ENCODE measurements around the gene SCT.
A peak's percentile ranks its signal among the peaks of the same experiment; 100 is the strongest.
"Not testable (repeated sequence)": the region's sequence is repeated elsewhere in the genome, so short reads cannot be mapped to it uniquely, and the experiment has no call there.

Gene SCT, protein sequence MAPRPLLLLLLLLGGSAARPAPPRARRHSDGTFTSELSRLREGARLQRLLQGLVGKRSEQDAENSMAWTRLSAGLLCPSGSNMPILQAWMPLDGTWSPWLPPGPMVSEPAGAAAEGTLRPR

DNA sequence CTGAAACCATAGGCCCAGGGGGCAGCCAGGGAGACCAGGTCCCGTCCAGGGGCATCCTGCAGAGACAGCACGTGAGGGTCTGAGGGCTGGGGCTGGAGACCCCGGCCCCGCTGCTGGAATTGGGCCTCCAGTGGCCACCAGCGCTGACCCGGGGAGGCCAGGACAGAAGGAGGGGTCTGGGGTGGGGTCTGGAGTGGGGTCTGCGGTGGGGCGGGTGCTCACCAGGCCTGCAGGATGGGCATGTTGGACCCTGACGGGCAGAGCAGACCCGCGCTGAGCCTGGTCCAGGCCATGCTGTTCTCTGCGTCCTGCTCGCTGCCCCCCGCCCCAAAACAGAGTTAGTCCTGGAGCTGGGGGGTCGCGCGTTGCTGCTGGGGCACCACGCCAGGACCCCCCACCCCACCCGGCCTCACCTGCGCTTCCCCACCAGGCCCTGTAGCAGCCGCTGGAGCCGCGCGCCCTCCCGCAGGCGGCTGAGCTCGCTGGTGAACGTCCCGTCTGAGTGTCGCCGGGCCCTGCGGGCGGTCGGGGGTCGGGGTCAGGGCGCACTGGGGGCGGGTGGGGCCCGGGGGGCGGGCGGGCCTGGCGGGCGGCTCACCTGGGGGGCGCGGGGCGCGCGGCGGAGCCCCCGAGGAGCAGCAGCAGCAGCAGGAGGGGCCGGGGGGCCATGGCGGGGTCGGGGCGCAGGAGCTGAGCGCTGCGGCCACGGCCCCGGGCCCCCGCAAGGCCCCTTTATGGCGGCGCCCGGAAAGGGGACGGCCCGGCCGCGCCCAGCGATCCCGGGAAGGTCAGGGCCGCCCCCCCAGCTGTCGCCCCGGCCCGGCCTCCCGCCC, at the start of gene SCT:
Gene SCT (minus strand): TSS at position 707 of the 833 bp plus-strand sequence. CDS start 38 bp downstream, at position 669.
- DNase-seq = no peak

DNA sequence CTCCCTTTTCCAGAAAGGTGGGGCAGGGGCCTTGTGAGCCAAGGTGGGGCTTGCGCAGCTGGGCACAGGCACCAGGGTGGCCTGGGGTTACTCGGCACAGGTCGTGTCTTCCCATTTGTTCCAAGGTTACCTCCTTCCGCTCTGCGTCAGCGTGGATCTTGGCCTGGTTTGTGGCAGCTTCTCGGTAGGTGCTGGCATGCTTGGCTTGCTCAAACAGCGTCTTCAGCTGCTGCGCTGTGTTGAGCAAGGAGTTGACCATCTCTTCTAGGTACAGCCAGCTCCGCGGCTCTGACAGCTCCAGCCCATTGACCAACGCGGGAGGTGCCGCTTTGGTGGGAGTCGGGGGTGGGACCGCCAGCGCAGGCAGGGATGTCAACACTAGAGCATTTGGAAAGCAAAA, 47.4 kb upstream of the SCT start:
- no peak for DNase-seq

DNA sequence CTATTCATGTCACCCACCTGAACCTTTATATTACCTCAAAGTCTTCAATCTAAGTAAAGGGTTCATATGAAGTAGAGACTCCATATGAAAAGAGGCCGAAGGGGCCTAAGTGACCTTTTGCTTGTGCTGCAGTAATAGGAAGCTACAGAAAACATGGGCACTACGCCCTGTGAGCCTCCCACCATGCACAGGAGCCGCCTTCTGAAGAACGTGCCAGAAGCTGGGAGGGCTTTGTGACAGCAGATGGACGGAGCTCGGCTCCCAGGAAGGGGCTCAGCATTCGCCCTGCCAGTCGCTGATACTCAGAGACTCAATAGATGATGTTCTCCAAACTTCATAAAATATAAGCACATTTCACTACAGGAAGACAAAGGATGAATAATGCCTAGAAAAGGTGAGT, 46.9 kb upstream of the SCT start:
- no peak for DNase-seq

DNA sequence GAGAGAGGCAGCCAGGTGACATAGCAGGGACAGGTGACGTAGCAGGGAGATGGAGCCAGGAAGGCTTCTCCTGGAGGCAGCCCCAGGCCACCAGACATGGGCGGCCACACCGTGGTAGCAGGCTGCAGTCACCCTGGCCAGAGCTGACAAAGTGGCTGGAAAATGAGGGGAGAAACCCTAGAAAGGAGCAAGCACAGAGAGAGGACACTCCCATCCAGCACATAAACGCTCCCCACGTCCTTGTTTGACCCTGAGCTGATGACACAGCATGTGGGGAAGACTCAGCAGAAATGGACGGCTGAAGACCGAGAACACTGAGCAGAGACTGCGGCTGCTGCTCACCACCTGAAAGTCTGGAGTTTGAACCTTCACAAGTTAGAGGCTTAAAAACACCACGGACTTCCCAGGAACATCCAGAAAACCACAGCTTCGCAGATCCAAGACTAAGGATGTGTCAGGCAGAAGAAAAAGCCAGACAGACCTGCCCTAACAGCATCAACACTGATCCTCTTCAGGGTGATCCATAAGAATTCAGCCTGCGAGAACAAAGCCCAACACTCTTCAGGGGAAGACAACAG, 38.8 kb upstream of the SCT start:
- no peak for DNase-seq

DNA sequence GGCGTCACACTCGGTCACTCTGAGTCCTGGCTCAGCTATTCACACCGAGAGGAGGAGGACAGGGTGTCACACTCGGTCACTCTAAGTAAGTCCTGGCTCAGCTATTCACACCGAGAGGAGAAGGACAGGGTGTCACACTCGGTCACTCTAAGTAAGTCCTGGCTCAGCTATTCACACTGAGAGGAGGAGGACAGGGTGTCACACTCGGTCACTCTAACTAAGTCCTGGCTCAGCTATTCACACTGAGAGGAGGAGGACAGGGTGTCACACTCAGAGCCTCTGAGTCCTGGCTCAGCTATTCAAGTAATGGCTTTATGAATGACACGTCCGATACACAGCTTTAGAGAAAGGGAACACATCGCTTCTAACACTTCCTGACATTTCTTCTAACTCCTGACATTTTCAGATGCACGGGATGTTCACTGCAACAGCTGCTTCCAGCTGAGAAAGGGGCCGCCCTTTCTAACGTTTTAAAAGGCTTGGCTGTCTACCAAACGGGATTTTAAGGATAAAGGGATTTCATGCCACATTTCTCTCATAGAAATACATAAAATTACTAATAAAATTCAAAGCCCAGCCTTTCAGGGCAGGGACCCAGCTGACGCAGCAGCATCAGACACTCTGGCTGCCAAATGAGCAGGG, 38.2 kb upstream of the SCT start:
- DNase-seq = no peak

DNA sequence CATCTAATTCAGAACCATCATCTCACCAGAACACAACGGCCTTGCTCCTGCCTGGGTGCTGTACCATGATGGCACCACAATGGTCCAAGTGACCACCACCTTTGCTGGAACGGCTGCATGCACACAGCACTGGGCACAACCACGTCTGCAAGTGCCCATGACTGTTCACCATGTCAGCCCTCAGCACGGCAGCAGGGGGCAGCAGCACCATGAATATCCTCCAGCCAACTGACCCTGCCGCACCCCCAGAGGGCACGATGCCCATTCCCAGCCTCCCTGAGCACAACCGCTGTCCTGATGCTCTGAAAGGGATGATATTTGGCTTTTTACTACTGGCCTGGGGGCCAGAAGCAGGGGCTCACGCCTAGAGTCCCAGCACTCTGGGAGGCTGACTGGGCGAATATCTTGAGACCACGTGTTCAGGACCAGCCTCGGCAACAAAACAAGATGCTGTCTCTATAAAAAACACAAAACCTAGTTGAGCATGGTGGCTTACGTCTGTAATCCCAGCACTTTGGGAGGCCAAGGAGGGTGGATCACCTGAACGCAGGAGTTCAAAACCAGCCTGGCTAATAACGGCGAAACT, 35.8 kb upstream of the SCT start:
- peak; percentile 60 for DNase-seq

DNA sequence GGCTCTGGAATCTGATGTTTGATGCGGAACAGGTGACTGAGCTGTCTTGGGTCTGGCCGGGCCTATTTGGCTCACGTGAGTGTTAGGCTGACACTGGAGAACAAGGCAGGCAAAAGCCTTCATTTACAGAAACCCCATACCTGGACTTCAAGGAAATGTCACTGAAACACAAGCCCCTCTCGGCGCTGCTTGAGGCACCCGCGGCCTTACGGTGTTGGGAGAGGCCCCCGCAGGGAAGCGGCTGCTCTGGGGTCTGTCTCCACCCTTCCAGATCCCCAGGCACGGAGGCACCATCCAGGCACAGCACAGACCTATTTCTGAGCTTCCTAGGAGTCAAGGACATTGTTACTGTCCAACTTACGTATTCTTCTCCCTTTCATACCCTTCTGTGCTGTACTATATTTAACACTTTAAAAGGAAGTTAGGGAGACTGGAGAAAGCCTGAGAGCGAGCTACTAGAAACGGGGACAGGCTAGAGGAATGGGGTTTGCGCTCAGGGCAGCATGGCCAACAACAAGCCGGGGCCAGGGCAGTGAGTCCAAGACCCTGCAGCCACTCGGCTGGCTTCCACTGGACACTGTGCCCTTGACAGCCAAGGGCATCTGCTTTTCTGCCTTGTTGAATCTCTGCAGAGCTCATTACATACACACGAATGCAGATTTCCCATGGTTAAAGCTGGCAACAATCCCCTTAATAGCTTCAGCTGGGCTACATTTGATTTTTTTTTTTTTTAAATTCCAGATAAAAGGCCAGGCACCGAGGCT, 33.9 kb upstream of the SCT start:
- no peak for DNase-seq

DNA sequence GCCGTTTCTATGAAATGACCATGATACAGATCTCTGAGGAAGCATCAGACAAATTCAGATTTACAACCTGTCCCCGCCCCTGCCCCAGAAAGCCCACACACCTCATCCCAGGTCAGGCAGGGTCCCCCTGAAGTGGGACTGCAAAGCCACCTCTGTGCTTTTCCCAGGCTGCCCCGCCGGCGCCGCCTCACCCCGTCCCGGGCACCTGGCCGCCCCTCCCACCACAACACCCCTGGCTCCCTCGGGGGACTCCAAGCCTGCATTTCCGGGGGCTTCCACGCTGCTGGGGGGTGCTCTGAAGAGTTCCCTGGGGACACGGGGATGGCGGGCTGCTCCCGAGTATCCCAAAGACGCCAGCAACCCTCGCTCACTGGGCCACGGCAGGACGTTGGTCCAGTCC, 33.3 kb upstream of the SCT start:
- no peak for DNase-seq

DNA sequence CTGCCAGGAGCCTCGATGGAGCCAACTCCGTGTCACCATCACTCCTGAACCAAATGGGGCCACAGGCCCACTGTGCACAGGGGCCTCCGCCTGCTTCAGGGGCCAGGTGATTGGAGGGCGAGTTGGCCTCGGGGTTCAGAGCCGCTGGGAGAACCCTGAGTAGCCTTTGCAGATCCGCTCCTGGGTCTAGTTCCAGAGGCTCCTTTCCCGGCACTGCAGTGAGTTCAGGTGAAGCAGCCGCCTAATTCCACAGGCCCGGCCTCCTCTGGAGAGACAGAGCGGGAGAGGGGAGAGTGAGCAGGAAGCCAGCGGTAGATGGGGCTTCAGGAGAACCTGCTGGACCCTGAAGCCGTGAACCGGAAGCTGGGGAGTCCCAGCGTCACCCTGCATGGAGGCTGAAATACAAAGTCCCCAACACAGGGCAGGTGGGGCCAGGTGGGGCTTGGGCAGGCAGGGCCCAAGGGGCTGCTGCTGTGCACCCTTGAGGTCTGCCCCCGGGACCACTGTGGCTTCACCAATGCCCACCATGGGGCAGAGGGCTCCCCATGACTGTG, 32.6 kb upstream of the SCT start:
- no peak for DNase-seq

DNA sequence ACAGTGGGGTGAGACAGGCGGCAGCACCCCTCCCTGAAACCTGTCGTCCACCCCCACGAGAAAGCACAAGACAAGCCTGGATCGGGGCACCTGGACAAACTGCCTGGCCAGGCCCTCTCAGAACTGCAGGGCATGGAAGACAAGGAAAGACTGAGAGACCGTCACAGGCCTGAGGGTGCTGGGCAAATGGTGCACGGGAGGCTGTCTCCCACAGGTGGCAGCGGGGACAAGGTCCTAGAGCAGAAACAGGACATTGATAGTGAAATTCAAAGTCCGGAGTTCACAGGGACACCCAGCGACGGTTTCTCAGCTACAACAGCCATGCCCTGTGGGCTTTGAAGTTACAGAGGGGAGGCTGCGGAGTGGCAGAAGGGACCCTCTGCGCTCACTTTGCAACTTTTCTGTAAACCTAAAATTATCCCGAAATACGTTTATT, 30.7 kb upstream of the SCT start:
- no peak for DNase-seq

DNA sequence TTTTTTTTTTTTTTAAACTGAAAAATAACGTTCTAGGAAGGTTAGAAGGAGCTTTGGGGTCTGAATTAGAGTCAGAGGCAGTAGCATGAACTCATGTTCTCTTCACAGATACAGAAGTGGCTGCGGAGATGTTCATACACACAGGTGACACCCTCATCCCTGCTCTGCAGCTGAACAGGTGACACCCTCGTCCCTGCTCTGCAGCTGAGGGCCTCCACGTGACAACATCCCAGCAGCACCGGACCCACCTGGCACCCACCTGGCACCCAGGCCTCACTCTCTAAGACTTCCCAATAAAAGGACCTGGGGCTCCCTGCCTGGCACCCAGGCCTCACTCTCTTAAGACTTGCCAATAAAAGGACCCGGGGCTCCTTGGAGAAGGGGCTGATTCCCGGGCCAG, 29.9 kb upstream of the SCT start:
- DNase-seq = no peak

DNA sequence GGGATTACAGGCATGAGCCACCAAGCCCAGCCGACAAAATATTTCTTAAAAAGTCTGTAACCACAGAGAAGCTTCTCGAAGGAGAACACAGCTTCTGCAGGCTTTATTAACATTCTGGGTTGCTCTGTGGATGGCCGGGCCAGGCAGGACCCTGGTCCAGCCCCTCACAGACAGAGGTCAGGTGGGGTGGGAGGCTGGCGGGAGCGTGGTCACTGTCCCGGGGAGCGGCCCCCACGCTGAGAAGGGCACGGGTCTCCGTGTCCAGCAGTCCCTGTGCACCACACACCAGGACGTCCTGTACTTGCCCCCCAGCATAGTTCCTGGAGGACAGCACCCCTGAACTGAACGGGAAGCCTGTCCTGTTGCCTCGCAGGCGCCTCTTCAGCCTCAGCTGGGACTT, 29.4 kb upstream of the SCT start:
- DNase-seq = no peak

DNA sequence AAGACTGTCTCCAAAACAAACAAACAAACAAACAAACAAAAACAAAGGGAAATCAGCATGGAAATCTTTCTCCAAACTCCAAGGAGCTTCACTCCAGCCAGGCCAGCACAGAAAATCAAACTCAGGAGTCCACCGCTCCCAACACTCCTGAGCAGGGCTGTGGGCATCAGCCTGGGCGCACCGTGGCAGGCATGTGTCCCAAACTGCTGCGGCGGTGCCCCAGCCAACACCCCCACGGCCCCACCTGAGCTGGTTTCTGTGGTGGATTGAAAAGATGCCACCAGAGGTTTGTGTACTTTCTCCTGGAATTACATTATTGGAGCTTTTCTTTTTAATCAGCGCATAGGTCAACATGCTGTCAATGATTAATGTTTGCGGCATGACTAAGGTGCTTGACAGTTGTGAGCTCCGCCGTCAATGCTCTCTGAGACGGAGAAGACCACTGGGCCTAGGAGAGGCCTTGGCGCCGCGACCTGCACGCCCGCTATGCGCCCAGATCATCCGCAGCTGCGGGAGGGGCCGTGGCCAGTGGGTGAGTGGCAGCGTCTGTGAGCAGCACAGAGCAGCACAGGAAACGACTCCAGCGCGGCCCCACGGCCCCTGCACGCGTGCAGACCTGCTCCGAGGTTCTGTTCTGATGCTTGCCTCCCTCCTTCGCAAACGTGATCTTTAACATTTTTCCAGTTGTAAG, 28.2 kb upstream of the SCT start:
- no peak for DNase-seq

DNA sequence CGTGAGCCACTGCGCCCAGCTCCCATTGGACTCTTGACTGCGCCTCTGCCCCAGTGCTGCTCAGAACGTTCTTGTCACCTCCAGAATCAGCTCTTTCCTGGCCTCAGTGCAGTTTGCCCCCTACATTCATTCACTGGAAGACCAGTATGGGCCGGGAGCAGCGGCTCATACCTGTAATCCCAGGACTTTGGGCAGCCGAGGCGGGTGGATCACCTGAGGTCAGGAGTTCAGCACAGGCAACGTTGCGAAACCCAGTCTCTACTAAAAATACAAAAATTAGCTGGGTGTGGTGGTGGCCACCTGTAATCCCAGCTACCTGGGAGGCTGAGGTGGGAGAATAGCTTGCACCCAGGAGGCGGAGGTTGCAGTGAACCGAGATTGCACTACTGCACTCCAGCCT, 27.5 kb upstream of the SCT start:
- DNase-seq = not testable (repeated sequence)

DNA sequence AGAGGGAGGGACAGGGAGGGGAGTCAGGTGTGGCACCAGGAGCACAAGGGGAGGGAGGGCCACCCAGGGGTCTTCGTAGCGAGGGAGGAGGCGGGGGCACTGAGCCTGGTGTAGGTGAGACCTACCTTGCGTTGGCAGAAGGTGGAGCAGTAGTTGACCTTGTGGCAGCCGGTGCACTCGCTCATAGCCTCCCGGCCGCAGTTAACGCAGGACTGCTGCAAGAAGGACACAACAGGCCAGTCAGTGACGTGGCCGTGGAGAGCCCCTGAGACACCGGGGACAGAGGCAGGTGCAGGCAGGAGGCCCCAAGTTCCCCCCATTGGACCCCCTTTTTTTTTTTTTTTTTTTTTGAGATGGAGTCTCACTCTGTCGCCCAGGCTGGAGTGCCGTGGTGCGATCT, 26.9 kb upstream of the SCT start:
- no peak for DNase-seq

DNA sequence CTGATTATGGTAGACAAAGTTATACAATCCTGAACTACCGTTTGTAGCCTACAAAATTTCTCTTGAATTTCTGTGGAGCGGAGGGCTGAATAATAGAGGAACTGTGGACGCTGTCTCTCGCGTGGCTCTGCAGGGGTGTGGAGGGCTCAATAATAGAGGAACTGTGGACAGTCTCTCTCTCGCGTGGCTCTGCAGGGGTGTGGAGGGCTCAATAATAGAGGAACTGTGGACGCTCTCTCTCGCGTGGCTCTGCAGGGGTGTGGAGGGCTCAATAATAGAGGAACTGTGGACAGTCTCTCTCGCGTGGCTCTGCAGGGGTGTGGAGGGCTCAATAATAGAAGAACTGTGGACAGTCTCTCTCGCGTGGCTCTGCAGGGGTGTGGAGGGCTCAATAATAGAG, 26.2 kb upstream of the SCT start:
- DNase-seq = not testable (repeated sequence)

DNA sequence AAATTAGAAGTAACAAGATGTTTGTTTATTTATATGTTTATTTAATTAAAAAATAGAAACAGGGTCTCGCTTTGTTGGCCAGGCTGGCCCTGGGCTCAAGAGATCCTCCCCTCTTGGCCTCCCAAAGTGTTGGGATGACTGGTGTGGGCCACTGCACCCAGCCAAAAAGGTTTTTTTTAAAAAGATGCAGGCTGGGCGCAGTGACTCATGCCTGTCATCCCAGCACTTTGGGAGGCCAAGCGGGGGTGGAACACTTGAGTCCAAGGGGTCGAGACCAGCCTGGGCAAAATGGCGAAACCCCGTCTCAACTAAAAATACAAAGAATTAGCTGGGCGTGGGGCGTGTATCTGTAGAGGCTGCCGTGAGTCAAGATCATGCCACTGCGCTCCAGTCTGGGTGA, 23.5 kb upstream of the SCT start:
- DNase-seq = no peak

DNA sequence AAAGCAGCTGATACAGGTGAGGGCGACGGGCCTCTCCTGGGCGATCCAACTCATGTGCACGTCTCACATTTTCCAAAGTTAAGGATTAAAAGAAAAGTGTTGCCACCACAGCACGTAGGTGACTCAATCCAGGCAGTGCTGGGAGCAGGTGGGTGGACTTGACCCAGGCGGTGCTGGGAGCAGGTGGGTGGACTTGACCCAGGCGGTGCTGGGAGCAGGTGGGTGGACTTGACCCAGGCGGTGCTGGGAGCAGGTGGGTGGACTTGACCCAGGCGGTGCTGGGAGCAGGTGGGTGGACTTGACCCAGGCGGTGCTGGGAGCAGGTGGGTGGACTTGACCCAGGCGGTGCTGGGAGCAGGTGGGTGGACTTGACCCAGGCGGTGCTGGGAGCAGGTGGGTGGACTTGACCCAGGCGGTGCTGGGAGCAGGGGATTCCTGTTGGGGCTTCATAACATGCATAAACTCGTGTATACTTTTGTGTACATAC, 20.7 kb upstream of the SCT start:
- DNase-seq = not testable (repeated sequence)

DNA sequence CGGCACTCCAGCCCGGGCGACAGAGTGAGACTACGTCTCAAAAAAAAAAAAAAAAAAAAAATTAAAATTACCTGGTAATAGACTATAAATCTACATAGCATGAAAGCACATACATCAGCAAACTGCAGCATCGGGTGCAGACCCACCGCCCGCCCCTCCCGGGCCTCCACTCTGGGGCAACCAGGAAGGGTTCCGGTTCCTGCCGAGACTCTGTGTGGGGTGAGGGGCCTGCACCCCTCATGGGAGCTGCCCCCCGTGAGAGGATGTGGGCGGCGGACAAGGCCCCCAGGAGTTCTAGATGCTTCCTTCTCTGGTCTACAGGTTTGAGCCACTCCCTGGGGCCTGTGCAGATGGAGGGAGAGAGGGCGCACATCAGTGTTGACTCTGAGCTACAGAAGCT, 19.2 kb upstream of the SCT start:
- DNase-seq = no peak

DNA sequence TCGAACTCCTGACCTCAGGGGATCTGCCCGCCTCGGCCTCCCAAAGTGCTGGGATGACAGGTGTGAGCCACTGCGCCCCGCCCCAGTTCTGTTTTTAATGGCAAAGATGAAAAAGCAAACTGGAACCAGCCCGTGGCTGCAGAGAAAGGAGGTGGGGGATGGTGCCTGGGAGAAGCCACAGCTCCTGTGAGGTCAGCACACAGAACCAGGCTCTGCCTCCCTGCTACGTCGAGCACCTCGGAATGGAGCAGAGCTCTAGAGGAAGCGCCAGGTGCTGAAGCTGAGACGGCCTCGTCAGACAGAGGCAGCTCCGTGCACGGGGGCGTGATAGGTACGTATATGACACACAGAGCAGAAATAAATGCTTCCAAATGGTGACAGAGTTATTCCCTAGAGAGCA, 18.6 kb upstream of the SCT start:
- DNase-seq = no peak
